Skeletal muscle cell (primary cell): ENCODE measurements around the gene MANEA.
"Not testable (repeated sequence)": the region's sequence is repeated elsewhere in the genome, so short reads cannot be mapped to it uniquely, and the experiment has no call there.

Experiments used
- DNase-seq: peaks from one replicate; pipeline ENCODE4 v3.0.0-alpha.2; 2010; ENCODE audit warnings: low read depth
- H3K4me3 ChIP-seq: 2 replicates; pipeline ENCODE4 v1.5.1; 2011; ENCODE audit warnings: low read depth, mild to moderate bottlenecking, control low read depth, low read length, moderate library complexity

MANEA gene

DNA sequence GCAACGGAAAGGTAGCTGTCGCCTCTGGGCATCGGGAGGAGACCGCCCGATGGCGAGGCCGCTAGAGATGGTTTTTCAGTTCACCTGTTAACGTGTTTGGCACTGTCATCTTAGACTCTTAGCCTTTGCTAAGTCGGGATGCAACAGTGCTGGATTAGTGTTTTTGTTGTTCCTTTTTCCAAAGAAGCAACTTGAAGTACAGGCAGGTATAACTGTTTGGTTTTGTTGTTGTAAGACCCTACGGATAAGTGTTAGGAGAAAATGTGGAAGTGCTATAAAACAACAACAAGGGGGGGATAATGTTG, 723 bp downstream of the MANEA start:
- H3K4me3 ChIP-seq: peak overlapping the region; percentile 75
- DNase-seq: no peak

DNA sequence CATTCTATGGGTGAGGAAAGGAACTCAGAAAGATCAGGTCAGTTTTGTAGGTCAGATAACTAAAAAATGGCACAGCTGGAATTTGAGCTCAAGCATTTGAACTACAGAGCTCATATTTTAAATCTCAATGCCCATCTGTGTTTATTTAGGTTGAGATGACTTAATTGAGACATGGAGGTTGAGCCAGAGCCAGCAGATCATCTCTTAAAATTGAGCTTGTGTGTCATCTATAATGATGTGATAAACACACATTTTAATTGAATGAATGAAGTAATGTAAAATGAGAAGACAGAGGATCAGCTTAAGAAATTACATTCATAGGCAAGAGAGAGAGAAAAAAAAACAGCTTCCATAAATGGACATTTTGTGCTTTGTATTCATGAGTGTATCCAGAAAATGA, 3.7 kb downstream of the MANEA start:
- no peak overlapping the region for H3K4me3 ChIP-seq
- no peak for DNase-seq

DNA sequence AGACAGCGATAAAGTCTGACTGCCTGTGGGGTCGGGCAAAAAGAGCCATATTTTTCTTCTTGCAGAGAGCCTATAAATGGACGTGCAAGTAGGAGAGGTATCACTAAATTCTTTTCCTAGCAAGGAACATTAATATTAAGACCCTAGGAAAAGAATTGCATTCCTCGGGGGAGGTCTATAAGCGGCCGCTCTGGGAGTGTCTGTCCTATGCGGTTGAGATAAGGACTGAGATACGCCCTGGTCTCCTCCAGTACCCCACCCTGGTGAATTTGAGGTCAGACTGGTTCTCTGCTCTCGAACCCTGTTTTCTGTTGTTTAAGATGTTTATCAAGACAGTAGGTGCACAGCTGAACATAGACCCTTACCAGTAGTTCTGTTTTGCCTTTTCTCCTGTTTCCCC, 6.9 kb downstream of the MANEA start:
- DNase-seq, H3K4me3 ChIP-seq: not testable (repeated sequence)

DNA sequence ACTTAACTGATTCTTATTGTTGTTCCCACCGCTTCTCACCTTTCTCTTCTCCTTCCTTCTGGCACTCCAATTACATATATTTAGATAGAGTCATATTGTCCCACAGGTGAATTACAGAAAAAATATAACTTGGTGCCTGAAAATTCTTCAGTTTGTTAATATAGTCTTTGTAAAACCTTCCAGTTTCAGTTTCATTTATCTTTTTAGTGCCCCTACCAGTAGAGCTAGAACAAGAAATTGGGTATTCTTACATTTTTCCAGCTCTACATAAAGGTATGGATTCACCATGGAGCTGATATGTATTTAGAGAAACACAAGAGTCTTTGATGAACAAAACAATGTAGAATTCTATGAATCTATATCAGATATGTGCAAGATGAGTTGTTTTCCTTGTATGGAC, 10.7 kb downstream of the MANEA start:
- H3K4me3 ChIP-seq: no peak overlapping the region
- no peak for DNase-seq

DNA sequence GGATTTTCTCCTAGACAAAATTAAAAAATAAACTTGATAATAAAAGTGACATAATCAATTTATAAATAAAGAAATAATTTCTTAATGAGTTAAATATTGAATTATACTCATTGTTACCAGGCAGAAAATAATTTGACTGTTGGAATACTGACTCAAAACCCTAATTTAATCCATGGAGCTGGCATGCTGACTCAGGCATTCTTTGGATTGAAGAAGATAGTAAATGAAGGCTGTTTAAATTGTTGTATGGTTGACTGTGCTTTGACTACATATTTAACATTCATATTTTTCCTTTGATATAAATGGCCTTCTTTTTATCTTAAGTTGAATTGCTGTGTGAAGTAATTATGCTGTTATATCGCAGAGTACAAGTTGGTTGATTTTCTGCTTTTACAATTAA, 11.7 kb downstream of the MANEA start:
- H3K4me3 ChIP-seq: no peak overlapping the region
- DNase-seq: no peak

DNA sequence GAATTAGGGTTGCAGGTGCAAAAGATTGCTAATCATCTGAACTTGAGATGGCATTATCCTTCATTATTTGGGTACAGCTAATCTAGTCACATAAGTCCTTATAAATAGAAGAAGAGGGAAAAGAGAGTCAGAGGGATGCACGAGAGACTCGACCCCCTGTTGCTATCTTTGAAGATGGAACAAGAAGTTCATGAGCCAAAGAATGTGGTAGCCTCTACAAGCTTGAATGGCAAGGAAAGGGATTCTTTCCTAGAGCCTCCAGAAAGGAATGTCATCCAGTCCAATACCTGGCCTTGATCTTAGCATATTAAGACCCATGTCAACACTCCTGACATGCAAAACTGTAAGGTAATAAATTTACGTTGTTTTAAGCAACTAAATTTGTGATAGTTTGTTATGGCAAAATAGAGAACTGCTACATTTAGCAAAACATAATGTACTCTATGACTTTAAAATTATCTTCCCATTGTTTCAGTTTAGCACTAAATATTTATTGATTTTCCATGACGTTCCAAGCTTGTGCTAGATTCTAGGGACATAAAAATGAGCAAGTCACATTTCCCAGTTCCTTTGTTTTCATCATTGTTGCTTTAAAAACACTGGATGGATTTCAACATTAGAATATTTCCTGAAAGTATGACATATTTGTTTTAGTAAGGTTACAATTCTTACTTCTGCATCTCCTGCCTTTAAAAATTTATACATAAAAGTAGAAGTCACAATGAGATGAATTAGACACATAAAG, 12.7 kb downstream of the MANEA start:
- no peak for DNase-seq

DNA sequence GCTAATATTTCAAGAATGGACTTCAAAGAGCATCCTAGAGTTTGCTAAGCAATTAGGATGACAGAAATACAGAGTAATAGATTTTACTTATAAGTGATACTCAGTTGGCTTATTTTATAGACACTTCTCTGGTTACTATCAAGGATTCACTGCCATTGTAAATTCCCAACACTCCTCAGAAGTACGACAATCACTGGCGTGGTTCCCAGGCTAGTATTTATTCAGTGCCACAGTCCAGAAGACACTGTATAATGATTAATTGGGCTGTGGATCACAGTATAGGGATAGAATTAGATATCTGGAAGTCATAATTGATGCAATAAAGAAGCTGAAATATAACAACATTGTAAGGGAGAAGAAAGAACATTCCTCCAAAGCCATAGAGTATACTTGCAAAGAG, 15.7 kb downstream of the MANEA start:
- H3K4me3 ChIP-seq: no peak overlapping the region
- no peak for DNase-seq

More for the DNA sequence above, 12.7 kb downstream of the MANEA start:
- H3K4me3 ChIP-seq: no peak overlapping the region

DNA sequence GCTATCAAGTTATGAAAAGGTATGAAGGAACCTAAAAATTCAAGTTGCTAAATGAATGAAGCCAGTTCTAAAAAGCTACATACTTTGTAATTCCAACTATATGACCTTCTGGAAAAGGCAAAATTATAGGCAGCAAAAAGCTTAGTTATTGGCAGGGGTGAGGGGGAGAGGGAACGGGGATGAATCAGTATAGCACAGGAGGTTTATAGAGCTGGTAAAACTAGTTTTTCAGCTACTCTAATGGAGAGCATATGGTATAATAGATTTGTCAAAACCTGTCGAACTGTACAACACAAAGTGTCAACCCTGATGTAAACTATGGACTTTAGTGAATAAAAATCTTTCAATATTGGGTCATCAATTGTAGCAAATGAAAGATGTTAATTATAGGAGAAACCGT, 18.7 kb downstream of the MANEA start:
- no peak overlapping the region for H3K4me3 ChIP-seq
- DNase-seq: no peak

DNA sequence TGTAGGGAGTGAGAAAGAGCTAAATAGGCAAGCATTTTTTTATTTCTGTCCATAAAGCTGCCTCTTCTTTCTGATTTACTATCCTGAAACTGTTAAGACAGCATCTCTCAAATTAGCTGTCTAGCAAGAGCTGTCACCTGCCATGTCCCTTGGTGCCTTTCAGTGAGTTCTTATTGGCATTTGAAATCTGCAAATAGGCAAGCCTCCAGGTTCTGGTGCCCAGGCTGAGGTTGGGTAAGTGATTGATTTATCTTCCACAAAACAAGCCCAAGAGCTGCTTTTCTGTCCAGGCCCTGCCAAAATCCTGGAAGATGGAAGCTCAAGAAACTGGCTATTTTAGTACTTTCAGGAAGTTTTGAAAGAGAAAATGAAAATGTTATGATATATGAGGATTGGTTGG, 22.4 kb downstream of the MANEA start:
- no peak for DNase-seq
- no peak overlapping the region for H3K4me3 ChIP-seq

DNA sequence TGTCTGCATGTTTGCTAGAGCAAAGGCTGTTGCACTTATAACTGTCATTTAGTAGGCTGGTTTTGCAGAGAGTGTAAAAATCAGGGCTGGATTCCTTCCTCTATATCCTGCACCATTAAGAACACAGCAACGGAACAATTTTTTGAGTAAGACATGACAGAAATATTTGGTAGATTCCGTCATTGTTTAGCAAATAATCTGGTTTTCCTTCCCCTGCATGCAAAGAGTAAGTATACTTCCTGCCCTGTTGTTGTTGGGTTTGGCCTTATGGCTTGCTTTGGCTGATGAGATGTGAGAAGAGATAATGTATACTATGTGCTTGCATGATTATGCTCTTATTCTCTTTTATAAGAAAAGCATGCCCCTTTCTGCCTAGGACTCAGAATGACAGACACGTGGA, 23.8 kb downstream of the MANEA start:
- no peak overlapping the region for H3K4me3 ChIP-seq
- no peak for DNase-seq

DNA sequence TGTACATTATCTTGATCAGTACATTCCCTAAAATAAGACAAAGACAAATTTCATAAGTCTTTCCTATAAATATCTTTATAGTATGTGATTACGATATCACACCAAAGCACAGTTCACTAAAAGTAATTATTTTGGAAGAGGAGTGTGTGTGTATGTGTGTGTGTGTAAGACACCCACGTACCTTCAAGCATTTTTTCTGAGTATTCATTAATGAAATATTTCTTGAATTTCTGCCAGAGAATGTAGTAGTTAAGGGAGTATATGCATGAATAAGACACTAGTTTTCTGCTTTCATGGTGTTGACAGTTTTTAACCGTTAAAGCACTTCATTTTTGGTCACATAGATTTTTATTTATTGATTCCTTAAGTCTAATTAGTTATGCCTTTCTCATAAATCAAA, 36.8 kb downstream of the MANEA start:
- no peak for DNase-seq
- H3K4me3 ChIP-seq: no peak overlapping the region

DNA sequence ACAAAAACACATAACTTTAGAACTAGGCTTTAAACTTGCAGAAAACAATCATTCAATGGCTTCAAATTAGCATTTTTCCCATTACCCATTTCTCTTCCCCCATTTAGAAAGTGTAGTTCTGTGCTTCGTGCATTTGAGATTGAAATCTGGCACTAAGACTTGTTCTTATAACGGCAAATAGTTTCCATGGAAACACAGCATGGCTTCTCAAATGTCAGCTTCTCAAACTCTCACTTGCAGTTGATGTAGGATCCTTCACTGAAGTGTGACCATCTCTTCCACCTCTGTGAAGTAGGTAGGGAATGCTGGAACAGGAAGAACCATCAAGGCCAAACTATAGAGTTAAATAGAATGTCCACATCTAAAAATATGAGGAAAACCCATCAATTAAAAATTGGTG, 52.2 kb downstream of the MANEA start:
- H3K4me3 ChIP-seq: no peak overlapping the region
- no peak for DNase-seq

DNA sequence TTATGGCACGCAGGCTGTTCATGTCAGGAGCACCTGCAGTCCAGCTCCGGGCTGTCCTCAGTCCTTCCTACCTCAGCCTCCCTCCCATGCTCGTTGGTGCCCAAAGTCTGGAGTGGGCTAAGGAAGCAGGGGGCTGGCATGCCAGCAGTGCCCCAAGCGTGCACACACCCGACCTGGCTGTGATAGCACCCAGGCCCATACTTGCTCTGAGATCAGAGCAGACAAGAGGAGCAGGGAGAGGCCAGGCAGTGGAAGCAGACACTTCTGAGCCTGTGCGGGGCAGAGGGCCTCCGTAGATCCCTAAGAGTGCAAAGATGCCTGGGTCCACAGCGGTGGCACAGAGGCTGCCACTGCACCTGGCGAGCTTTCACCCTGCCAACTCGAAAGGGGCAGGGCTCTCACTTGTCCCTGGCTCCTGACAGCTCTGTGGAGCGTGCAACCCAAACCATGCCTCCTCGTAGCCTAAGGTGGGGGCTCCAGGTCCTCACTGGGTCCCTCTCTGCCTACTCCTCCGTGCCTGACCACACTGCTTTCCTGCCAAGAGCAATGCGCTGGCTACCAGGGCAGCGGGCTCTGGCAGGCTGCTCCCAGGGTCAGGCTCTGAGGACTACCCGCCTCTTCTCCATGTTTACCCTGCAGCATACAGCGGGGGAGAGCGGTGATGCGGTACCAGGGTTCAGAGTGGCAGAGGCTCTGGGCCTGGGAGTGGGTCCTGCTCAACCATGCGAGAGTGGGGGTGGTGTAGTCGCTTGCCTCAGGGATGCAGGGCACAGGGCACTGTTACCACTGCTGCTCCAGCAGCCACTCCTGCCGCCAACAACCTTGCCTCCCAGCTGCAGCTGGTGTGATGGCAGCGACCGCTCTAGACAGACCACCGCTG, 59.5 kb downstream of the MANEA start:
- no peak for DNase-seq
- no peak overlapping the region for H3K4me3 ChIP-seq

DNA sequence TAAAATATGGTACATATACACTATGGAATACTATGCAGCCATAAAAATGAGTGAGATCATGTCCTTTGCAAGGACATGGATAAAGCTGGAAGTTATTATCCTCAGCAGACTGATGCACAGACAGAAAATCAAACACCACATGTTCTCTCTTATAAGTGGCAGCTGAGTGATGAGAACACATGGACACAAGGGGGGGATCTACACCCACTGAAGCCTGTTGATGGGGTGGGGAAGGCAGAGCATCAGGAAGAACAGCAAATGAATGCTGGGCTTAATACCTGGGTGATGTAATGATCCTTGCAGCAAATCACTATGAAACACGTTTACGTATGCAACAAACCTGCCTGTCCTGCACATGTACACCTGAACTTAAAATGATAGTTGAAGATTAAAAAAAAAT, 71.3 kb downstream of the MANEA start:
- H3K4me3 ChIP-seq: no peak overlapping the region
- no peak for DNase-seq

DNA sequence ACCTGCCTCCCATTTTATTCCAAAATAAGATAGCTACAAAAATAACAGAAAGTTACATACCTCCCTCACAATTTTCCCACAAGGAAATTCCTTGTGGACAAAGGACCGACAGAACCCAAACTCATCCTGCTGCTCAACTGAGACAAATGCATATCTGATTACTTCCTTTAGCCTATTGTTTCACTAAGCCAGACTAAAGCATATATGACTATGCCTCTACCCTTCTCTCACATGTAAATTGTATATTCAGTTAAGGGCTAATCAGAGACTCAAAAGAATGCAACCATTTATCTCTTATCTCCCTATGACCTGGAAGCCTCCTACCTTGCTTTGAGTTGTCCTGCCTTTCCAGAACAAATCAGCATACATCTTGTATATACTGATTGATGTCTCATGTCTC, 72.1 kb downstream of the MANEA start:
- no peak for DNase-seq
- H3K4me3 ChIP-seq: no peak overlapping the region

DNA sequence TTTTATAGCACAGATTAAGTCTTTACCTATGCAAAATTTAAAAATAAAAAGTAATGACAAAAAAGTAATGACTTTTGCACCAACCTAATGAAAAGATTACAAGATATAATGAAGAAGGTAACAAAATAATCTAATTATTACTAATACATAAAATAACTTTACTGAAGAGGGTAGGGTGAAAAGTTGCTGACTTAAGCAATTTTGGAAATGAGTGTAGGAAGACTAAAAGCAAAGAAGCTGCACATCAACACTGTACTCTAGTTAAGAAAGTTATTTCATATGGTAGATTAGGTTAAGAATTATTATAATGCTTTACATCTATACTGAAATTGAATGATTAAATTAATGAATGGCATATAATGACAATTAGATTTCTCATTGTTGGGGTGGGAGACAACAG, 76.8 kb downstream of the MANEA start:
- H3K4me3 ChIP-seq: no peak overlapping the region
- DNase-seq: no peak

DNA sequence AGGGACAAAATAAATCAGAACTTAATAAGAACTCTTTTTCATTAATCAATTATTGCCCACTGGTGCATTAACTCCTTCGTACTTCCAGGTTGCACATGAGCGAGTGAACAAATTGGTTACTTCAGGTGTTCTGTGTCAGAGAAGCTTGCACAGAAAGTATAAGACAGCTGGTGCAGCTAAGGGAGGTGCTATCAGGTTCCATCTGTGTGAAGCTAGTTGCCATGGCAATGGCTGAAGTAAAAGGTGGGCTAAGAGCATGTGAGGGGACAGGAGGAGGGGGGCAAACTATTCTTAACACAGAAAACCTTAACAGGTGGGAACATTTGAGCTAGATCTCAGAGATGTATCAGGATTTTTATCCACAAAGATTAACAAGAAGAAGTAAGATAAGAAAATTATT, 81.6 kb downstream of the MANEA start:
- no peak overlapping the region for H3K4me3 ChIP-seq
- no peak for DNase-seq
